ENCODE measurements around the gene SLC39A7.
A peak's percentile ranks its signal among the peaks of the same experiment; 100 is the strongest.

SLC39A7 gene

DNA sequence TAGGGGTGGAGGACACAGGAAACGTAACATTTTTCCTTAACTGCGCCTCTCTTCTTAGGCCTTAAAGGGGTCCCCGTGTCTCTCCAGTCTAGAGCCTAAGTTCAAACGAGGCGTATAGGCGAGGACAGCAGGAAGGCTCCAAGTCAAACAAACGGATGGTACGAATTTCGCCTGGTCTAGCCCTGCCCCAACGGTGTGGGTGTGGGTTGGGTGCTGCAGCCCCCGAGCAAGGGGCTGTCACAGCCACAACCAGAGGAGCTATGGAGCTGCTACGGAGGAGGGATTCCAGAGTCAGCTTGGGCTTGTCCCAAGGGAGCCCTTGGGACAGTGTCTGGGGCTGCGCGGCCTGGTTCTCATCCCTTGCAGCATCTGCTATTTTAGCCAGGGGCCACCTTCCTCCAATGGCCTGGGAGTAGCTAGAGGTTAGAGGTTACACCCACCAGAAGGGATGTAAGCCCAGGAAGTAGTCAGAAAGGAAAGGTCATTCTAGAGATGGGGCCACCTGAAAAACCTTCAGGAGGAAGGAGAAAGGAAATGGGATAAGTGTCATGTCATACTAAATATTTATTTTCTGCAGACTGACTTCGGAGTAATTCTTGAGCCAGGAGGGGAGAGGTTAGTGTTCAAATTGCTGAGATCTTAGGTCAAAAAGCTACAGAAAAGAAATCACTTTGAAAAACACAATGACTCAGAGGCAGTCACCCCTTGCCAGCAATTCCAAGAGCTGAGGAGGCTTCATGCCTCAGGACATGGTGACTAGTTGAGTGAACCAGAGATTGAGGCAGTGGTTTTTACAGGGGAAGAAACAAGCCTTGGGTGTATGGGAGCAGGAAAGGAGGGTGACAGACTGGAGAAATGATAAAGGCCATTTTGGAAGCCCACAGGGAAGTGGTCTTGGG, 49.3 kb downstream of the SLC39A7 start:
- peak overlapping the region; percentile 63 for H3K27ac ChIP-seq (ENCODE audit: low read depth, low read length, poor library complexity, severe bottlenecking)

DNA sequence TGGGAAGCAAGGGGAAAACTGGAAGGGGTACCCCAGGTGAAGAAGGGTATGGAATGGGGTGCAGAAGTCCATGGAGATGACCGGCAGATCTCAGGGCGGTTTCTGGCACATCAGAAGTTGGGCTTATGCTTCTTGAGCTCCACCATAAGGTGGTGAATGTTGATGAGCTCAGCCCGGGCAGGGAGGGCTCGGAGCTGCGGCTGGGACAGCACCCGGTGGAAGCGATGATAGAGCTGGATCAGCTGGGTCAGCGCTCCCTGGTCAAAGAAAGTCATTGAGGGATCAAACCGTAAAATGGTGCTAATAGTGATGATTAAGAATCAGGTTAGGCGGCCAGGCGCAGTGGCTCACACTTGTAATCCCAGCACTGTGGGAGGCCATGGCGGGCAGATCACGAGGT, 50.1 kb downstream of the SLC39A7 start:
- no peak overlapping the region for H2AFZ ChIP-seq (ENCODE audit: low read length)
- H3K27ac ChIP-seq (ENCODE audit: low read depth, low read length, poor library complexity, severe bottlenecking): no peak overlapping the region
- no peaks in the 10 kb centered on the region for H3K27me3 ChIP-seq (ENCODE audit: insufficient read depth, low read length)
- H4K20me1 ChIP-seq (ENCODE audit: insufficient read depth, low read length): no peaks in the 10 kb centered on the region
- no peak overlapping the region for H3K4me3 ChIP-seq (ENCODE audit: low read depth, low read length, poor library complexity, severe bottlenecking)
- peaks cover 12% of the 10 kb centered on the region; the same call in 1 of the 2 replicates for H3K36me3 ChIP-seq (ENCODE audit: insufficient read depth, low read length)
- no peaks in the 10 kb centered on the region for H3K79me2 ChIP-seq (ENCODE audit: insufficient read depth, low read length)
- H3K4me1 ChIP-seq (ENCODE audit: insufficient read depth, low read length, severe bottlenecking): peaks cover 24% of the 10 kb centered on the region
- H3K9ac ChIP-seq (ENCODE audit: low read length): no peak overlapping the region; the same call in 1 of the 2 replicates
- H3K9me3 ChIP-seq (ENCODE audit: low read length): no peaks in the 10 kb centered on the region
- no peak overlapping the region for H3K4me2 ChIP-seq (ENCODE audit: low read length)
- no peaks in the 10 kb centered on the region for H3K9me2 ChIP-seq (ENCODE audit: low read depth, low read length)
- TF ChIP-seq, protein P1, sequence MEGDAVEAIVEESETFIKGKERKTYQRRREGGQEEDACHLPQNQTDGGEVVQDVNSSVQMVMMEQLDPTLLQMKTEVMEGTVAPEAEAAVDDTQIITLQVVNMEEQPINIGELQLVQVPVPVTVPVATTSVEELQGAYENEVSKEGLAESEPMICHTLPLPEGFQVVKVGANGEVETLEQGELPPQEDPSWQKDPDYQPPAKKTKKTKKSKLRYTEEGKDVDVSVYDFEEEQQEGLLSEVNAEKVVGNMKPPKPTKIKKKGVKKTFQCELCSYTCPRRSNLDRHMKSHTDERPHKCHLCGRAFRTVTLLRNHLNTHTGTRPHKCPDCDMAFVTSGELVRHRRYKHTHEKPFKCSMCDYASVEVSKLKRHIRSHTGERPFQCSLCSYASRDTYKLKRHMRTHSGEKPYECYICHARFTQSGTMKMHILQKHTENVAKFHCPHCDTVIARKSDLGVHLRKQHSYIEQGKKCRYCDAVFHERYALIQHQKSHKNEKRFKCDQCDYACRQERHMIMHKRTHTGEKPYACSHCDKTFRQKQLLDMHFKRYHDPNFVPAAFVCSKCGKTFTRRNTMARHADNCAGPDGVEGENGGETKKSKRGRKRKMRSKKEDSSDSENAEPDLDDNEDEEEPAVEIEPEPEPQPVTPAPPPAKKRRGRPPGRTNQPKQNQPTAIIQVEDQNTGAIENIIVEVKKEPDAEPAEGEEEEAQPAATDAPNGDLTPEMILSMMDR (IDR thresholded peaks at IDR 0.05; ENCODE audit: low read length): no peak
- TF ChIP-seq EZH2 (IDR thresholded peaks at IDR 0.05; ENCODE audit: borderline replicate concordance, low read length): no peak
- H3F3A ChIP-seq (ENCODE audit: insufficient read depth, low read length): no peaks in the 10 kb centered on the region

More for the DNA sequence above, 49.3 kb downstream of the SLC39A7 start:
- peak overlapping the region; percentile 90 for H3K9ac ChIP-seq (ENCODE audit: low read length)
- no peaks in the 10 kb centered on the region for H3K9me2 ChIP-seq (ENCODE audit: low read depth, low read length)
- H3K4me3 ChIP-seq (ENCODE audit: low read depth, low read length, poor library complexity, severe bottlenecking): peak overlapping the region; percentile 76
- peak overlapping the region; percentile 93 for H3K4me2 ChIP-seq (ENCODE audit: low read length)
- no peaks in the 10 kb centered on the region for H3K27me3 ChIP-seq (ENCODE audit: insufficient read depth, low read length)
- peaks cover 24% of the 10 kb centered on the region for H3K4me1 ChIP-seq (ENCODE audit: insufficient read depth, low read length, severe bottlenecking)
- no peak for TF ChIP-seq EZH2 (IDR thresholded peaks at IDR 0.05; ENCODE audit: borderline replicate concordance, low read length)
- TF ChIP-seq, protein P1 (IDR thresholded peaks at IDR 0.05; ENCODE audit: low read length): no peak; the same call in 1 of the 2 replicates
- H3F3A ChIP-seq (ENCODE audit: insufficient read depth, low read length): no peaks in the 10 kb centered on the region
- H3K36me3 ChIP-seq (ENCODE audit: insufficient read depth, low read length): peaks cover 12% of the 10 kb centered on the region; the same call in 1 of the 2 replicates
- no peaks in the 10 kb centered on the region for H4K20me1 ChIP-seq (ENCODE audit: insufficient read depth, low read length)
- H3K9me3 ChIP-seq (ENCODE audit: low read length): no peaks in the 10 kb centered on the region
- no peak overlapping the region for H2AFZ ChIP-seq (ENCODE audit: low read length)
- H3K79me2 ChIP-seq (ENCODE audit: insufficient read depth, low read length): no peaks in the 10 kb centered on the region

DNA sequence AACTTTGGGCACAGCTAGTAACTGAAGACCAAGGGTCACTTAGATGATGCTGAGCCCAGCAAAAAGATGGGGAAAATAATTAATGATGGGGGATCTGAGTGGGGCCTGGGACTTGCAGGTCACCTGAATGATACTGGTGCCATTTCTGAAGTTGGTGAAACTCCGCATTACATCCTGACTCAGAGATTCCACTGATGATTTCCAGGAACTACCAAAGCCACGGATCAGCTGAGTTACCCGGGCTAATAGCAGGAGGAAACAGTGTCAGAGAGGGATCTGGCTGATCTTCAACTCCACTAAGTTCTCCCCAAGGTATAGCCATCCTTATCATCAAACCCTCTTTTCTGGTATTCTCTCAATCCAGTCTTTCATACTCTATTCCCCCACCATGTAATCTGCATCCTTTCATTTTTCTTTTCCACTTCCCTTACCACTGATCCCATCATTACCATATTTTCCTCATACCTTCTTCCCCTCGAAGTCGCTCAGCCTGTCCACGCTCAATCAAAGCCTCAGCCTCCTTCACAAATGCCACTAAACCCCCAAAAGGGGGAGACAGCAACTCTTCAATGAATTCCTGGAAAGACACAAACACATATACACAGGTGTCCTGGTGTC, 50.8 kb downstream of the SLC39A7 start:
- H3K4me2 ChIP-seq (ENCODE audit: low read length): no peak overlapping the region
- TF ChIP-seq, protein P1 (IDR thresholded peaks at IDR 0.05; ENCODE audit: low read length): no peak
- TF ChIP-seq EZH2 (IDR thresholded peaks at IDR 0.05; ENCODE audit: borderline replicate concordance, low read length): no peak
- no peaks in the 10 kb centered on the region for H3K9me2 ChIP-seq (ENCODE audit: low read depth, low read length)
- H3K9ac ChIP-seq (ENCODE audit: low read length): no peak overlapping the region
- H3K27ac ChIP-seq (ENCODE audit: low read depth, low read length, poor library complexity, severe bottlenecking): no peak overlapping the region
- no peaks in the 10 kb centered on the region for H3K79me2 ChIP-seq (ENCODE audit: insufficient read depth, low read length)
- no peaks in the 10 kb centered on the region for H4K20me1 ChIP-seq (ENCODE audit: insufficient read depth, low read length)
- no peaks in the 10 kb centered on the region for H3K9me3 ChIP-seq (ENCODE audit: low read length)
- no peaks in the 10 kb centered on the region for H3K27me3 ChIP-seq (ENCODE audit: insufficient read depth, low read length)
- no peak overlapping the region for H2AFZ ChIP-seq (ENCODE audit: low read length)
- H3K4me1 ChIP-seq (ENCODE audit: insufficient read depth, low read length, severe bottlenecking): peaks cover 24% of the 10 kb centered on the region
- no peak overlapping the region for H3K4me3 ChIP-seq (ENCODE audit: low read depth, low read length, poor library complexity, severe bottlenecking)
- H3F3A ChIP-seq (ENCODE audit: insufficient read depth, low read length): no peaks in the 10 kb centered on the region
- H3K36me3 ChIP-seq (ENCODE audit: insufficient read depth, low read length): peaks cover 12% of the 10 kb centered on the region; the same call in 1 of the 2 replicates
